Stimulated activated CD8-positive, alpha-beta memory T cell treated with anti-CD3 and anti-CD28 coated beads, Interleukin-2, amount 100 ng/mL, for 1 hour (primary cell): ENCODE results near the gene TNS1.

Experiments used
- DNase-seq, 2 donors: peaks; one replicate each; pipeline ENCODE4 v3.0.0-alpha.2; 2020; ENCODE audit warnings: low read depth in 2 of 2

The TNS1 gene

DNA sequence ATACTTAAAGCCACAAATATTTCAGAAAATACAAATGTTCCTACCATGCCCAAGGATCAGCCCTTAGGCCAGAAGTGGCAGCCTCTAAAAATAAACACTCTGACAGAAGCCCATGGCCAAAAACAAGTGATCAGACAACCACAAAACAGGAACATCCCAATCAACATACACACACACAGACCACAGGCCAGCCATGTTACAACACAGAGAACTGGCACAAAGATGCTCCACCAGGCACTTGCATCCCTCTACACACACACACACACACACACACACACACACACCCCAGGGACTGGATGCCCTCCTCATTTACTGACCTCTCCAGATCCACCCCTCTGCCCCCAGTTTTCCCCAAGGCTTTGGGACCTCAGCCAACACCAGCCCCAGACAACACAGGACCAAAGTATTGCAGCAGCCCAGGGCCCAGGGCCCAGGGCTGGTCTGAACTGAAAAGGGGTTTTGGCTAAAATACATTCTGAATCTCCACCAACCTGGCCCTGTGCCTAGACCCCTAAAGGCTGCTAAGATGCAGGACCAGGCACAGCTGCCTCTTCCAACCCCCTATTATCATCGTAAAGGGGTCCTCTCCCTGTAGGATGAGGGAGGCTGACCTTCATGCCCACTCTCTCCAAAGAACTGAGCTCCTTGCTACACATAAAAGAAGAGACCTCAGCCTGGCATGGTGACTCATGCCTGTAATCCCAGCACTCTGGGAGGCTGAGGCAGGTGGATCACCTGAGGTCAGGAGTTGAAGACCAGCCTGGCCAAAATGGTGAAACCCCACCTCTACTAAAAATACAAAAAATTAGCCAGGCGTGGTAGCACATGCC is 151.4 kb downstream of the TNS1 start:
- DNase-seq, result no peak

DNA sequence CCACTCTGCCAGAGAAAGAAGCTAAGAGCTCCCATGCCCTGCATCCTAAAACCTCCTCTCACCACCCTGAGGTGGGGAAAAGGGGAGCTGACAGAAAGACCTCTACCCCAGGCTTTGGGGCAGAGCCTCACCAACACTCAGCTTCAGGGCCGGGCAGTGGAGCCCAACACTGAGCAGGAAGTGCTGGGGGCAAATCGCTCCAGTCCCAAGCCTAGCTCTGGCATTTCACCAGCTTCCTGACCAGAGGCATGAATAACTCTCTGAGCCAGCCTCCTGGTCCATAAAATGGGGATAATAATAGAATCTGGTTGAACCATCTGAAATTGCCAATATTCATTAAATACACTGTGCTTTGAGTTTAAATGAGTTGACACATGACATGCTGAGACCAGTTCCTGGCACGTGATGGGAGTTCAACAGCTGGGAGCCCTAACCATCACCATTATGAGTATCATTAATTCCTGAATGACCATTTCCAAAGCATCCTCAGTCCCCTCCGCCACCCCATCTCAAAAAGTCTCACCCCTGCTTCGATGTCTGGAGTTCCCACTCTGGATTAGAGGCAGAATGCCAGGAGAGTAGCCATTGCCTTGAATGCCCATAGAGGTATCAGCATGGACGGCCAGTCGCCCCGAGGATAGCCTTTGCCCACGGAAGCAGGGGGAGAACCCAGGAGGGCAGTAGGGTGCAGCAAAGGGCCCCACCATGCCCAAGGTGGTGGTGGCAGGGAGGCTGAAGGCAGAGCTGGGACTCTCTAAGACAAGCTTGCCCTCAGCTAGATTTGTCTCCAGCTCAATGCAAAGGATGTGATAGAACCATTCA is 153.4 kb downstream of the TNS1 start:
- DNase-seq, result no peak

DNA sequence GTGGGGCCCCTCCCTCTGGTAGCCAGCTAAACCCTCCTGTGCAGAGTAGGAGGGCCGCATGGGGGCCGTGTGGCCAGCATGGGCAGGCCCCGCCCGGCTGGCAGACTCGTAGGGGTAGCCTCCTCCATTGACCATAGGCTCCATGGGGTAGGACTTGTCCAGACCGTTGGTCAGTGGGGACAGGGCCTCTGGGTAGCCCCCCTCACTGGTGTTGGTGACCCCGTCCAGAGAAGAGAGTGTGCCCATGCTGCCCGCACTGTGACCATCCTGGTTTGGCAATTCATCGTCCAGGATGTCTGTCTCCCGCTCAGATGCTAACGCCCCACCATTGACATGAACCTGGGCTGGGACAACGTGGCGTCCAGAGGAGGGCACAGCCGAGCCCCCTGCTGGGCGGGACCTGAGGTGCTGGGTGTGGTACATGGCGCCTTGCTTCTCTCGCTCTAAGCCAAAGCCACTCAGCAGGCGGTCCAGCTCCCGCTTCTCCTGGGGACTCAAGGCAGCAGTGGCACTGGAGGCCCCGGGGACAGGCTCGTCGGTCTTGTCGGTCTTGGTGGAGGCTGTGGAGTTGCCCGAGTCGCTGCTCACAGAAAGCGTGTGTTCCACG is 154.3 kb downstream of the TNS1 start:
- no peak for DNase-seq

DNA sequence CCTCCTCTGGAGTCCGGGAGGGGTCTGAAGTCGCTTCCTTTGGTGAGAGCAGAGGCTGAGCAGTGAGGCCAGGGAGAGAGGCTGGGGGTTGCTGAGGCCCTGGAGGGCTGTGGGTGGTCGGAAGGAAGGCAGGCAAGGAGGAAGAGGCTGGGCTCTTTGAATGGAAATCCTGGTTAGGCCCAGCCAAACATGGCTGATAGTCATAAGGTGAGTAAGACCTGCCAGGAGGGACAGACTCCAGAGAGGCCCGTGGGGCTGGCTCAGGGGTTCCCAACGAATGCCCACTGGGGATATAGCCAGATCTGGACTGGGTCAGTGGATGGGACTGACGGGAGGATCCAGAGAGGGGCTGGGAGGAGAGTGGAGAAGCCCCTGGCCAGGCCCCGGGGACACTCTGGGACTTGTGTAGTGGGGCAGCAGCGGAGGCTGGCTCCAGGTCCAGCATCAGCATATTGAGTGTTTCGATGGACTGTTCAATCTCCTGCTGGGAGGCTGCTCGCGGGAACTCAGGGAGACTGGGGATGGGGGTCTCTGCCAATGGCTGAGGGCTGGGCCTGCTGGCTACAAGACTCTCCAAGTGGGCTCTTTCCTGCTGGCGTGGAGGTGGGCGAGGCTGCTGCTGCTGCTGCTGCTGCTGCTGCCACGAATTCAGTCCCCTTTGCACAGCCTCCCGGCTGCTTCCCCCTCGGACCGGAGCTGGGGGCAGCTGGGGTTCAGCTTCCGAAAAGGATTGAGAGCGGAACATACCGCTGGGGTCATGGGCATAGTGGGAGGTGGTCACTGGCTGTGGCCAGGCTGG is 155.0 kb downstream of the TNS1 start:
- DNase-seq, result no peak

DNA sequence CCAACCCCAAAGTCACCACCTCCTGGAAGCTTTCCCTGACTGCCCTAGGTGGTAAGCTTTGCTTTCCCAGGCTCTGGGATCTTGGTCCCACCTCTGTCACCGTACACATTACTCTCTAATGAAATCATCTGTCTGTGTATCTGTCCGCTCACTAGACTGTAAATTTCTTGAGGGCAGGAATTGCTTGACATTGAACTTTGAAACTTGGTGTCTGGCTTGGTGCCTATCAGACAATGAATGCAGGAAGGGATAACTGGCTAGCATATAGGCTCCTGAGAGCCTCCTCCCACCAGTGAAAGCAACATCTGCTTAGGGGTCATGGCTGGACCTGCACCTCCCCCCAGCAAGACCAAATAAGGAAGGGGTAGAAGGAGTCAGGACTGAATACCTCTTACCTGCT is 155.7 kb downstream of the TNS1 start:
- no peak for DNase-seq

DNA sequence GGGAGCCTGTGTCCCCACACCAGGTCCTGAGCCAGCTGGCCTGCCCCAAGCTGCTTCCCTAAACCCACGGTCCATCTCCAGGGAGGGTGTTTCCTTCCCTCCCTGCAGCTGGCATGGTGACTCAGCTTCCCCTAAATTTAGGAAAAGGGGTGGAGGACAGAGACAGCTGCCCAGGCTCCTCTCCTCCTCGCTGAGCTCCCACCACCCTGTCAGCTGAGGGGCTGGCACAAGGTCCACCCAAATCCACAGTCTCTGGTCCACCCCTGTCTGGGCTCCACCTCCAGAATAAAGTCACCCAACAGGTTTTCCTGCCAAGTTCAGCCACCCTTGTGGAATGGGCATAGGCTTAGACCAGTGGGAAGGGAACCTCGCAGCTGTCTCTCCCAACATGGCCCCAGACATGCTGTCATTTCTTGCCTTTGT is 156.5 kb downstream of the TNS1 start:
- no peak for DNase-seq

DNA sequence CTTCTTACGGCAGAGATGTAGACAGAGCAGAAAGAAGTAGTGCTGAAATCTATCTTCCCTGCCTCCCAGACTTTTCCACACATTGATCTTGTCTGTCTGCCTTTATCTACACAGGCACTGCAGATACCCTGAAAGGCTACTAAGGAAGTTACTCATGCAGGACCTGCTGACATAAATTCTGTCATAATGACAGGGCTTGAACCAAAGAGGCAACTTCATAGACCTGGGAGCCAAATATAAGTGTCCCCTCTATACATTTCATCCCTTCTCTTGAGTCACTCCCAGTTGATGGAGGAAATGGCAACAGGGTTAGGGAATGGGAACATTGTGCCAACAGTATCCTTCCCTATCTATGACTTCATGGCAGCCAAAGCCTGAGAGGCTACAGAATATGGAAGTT is 157.5 kb downstream of the TNS1 start:
- no peak for DNase-seq

DNA sequence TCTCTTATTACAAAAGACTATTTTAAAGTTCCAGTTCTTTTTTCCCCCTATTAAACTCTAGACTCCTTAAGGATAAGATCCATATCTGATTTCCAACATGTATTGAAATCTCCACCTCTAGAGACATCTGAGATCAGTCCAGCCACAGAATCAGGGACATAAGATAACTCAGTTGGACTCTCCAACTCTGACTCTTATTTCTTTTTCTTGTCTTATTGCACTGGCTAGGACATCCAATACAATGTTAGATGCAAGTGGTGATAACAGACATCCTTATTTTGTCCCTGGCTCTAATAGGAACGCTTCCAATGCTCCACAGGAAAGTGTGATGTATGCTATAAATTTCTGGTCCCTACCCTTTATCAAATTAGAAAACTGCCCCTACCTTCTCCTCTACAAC is 158.1 kb downstream of the TNS1 start:
- no peak for DNase-seq

DNA sequence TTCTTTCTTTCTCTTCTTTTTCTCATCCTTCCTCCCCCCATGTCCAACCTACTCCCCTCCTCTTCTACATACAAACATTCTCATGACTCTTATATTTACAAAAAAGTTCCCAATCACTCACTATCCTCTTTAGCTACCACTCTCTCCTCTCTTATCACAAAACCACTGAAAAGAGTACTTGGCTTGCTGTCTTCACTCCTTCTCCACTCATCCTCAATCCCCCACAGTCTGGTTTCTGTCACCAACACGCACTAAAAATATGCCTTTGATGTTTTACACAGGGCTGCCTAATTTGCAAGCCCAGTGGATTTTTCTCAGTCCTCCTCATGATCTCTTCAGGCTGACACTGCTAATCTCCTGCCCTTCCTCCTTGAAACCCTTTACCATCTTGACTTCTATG is 159.5 kb downstream of the TNS1 start:
- DNase-seq, result no peak

DNA sequence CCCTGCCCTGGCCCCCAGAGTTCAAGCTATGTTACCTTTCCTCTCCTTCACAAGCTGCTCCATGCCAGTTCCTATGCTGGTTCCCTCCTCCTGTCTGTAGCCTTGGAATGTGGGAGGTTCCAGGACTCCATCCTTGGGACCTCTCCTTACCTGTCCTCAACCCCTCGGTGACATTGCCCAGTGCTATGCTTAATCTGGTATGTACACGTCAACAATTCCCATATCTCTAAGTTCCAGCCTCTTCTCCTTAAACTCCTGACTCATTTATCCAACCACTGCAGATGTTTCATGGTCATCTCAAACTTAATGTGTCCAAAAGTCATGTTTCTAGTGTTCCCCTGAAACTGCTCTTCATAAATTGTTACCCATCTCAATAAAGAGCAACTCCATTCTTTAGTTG is 160.8 kb downstream of the TNS1 start:
- no peak for DNase-seq

DNA sequence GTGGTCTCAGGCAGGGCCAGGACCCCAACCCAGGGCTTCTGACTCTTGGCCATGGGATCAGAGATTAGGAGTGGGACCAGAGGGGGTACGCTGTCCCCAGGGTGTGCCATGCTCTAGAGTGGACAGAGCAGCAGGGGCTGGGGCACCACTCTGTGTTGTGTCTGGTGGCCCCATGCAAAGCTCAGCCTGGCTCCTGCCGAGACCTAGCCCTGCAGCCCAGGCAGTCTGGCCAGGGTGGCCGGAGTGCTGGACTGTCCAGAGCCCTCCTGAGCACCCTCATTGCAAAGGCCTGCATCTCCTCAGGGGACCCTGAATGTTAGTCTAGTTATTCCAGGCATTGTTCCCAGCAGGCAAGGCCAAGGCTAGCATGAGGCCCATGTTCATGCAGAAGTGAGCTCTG is 162.3 kb downstream of the TNS1 start:
- DNase-seq, result no peak

DNA sequence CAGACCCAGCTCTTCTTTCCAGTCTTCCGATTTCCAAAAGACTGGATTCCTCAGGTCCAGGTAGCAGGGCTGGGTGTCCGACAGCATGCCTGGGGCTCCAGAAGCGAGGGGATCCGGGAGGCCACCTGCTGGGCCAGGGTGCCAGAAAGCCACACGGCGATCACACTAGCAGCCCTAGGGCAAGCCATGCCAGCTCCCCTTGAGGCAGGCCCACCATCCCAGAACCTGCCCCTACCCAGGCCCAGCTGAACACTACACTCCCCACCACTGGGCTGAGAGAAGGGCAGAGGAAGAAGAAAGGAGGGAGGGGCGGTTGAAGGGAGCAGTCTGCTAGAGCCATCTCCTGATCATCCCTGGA is 163.1 kb downstream of the TNS1 start:
- DNase-seq, result no peak

DNA sequence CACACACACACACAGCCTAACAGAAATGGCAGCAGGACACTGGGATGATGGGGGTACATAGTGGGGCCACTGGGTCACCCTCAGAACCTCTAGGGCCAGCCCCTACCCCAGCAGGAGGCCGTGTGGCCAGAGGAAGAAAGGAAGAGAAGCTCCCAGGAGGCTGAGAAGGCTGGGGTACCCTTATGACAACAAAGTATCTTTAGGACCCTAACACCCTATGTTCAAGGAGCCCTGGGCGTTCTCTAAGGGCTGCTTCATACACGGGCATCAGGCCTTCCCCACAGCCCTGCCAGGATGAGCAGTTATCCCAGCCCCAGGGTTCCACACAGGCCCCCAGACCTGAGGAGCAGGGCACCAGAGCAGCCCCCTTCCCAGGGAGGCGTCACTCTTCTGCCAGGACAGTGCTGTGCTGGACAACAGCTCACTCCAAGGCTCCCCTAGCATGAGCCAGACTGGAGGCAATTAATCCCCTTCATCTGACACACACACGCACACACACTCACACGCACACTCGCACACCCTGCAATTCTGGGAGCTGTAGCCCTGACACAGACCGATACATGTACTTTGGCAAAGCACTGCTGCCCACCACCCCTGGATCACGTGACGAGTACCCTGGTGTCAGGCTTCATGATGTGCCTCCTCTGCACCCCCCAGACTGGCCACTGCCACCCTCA is 163.6 kb downstream of the TNS1 start:
- DNase-seq, result no peak

DNA sequence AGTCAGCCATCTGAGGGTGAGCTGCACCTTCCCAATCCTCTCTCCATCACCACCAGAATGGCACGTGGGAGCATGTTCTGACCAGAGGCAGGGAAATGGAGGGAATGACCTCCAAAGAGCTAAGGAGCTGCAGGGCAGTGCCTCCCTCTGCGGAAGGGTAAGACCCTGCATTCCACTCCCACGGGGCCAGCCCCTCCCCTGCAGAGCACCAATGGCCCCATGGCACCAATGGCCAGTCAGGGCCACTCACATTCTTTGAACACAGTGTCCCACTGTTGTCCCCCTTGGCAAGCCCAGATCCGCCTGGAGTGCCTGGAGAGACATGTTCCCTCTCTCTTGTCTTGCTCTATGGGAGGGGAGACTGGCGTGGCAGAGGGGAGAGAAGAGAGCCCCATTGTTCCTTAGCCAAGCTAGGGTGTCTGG is 164.4 kb downstream of the TNS1 start:
- DNase-seq, result no peak

DNA sequence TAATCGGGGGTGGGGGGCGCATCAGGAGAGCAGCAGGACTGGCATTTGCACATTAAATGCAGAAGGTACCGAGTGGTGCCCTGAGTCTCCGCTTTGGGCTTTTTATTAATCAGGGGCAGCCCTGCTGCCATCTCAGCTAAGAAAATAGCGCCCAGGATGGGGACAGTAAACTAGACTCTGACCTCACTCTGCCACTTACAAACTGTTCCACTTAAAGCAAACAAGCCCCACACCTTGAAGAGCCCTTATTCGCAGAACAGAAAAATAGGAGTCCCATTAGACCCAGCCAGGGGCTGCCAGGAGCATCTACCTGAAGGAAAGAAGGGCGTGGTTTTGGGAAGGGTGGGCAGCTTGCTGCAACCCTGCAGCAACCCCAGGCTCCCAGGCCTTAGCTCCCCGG is 165.3 kb downstream of the TNS1 start:
- no peak for DNase-seq

DNA sequence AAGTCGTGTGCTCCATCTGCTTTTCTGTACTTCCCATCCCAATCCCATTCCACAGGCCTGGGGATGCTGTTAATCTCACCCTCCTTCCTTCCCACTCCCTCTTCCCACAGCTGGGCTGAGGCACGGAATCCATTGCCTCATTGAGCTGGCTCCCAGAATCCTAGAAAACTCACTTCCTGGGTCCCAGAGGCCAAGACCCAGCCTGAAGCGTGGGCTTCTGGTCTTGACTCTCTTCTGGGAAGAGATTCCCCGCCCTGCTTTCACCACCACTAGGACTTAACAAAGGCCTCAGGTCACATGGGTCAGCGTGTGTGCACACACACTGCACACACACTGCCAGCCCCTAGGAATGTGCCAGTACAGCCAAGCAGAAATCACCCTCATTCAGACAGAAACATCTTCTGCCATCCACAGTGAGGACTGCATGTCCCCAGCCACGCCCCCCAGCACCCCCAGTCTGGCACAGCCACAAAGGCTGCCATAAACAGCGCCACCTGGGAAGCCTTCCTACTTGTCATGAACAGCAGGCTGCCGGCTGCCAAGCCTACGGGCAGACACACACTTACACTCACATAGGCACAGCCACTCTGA is 165.8 kb downstream of the TNS1 start:
- DNase-seq, result no peak

DNA sequence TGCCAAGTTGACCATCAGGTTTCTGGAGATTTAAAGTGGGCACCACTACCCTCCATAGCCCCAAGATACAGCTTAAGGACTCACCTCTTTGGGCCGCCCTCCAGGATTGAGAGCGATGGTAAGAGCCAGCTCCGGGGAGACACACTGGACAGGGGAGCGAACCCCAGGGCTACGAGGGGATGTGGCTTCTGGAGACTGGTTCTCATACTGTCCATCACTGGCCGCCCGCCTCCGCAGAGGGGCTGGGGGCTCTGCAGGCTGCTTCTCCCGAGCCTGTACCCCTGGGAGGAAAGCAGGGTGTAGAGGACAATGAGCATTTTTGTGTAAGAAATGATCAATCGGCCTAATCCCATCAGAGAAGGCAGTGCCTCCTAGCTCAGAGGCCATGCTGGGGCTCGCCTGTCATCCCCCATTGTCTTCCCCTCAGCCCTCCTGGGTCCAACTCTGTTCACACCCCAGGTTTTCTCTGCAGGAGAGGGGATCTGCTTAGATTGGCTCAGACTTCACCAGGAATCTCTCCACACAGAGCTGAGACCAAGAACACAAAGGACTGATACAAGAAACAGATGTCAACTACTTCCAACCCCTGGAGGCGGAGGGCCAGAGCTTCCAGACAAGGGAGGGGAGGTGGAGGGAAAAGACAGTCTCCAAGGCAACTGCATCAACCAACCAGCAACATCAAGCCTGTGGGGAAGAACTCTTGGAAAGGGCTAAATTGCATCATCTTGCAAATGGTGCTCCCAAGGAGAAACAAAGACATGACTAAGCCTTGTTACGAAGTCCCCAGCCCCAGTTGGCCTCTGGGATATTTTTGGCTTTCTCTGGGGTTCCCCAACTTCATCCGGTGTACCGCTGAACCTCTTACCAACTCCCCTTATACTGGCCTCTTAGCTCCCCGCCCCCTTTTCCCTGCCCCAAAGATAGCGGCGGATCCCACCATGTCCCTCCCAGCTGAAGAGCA is 166.6 kb downstream of the TNS1 start:
- DNase-seq, result no peak

DNA sequence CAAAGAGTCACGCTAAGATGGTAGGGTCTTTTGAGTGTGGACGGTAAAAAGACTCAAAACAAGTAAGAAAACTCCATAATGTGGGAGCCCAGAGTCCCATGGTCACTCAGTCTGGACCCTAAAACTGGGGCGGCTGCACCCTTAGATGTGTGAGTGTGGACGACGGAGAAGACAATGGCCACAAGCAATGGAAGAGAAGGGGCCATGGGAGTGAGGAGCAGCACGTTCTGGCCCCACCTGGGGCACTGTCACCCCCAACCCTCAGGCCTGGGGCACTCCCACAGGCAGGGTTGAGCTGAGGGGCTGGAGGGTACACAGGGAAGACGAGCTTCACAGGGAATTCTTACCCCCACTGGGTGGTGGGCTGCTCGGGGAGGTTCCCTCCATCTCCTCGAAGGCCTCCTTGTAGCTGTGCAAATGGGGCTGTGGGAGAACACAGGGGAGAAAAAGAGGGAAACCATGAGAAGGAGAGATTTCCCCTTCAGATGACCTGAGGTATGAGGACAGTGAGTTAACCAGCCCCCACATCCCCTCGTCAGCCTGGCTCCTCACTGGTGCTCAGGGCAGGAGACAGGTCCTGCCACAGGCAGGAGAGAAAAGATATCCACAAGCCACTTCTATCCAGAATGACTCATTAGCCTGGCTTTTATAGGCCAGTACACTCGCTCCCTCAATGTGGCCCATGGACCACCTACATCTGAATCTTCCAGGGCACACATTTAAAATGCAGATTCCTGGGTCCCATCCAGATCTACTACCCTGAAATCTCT is 167.9 kb downstream of the TNS1 start:
- no peak for DNase-seq

DNA sequence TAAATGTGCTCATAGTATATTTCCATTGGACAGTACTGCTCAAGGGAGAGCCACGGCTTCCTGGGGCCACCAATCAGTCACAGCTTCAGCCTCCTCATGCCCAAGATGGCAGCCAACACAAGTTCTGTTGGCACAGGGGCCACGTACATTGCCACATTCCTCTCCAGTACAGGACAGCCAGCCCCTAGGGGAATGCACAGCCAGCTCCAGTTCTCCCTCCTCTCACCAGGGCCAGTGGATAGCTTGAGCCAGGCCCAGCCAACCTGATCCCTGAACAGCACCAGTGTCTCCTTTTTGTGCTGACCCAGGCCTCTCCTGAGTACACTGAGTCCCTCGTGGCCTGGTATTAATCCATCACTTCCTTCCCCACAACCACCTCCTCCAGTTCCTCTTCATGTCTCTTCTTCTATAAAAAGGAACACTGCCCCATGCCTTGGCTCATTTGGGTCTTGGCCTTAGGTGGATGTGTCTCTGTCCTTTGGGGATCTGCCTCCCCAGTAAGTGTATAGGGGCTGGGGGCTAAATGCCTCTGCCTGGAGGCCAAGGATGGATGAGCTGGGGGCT is 168.7 kb downstream of the TNS1 start:
- no peak for DNase-seq
